ENCODE data around the gene ZFR2. TPM values are rescaled to one million over a fixed set of nuclear protein-coding genes. Genes with fewer than 3 reads are reported as not detected.

ZFR2 gene
- total RNA-seq, 1 donor from 2014 or later = not detected

DNA sequence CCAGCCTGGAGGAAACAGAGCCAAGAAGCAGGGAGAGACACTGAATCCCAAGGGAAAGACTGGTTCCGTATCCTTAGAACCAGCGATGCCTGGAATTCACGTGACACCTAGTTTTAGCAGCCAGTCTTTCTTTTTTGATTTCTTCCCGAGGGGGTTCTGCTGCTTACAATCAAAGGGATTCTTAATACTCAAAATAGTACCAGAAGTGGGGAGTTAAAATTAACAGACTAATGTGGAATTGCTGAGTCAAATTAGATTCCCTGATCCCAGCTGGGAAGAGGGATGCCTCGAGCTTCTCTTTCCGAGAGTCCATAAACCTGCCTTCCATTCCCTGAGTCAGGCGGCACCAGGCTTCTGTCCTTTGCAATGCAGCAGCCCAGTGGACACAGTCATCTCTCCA is 77.9 kb downstream of the ZFR2 start:
- Mint-ChIP-seq H3K27ac (ENCODE audit: unreplicated experiment) (no peak overlapping the region), H3K4me3 (ENCODE audit: unreplicated experiment) (no peak overlapping the region), H3K36me3 (ENCODE audit: unreplicated experiment) (no peaks in the 10 kb centered on the region), H3K4me1 (ENCODE audit: unreplicated experiment) (no peaks in the 10 kb centered on the region), H3K9me3 (ENCODE audit: unreplicated experiment) (peaks cover 7% of the 10 kb centered on the region), H3K27me3 (ENCODE audit: unreplicated experiment) (peaks cover 33% of the 10 kb centered on the region)
- DNase-seq (ENCODE audit: extremely low spot score, unreplicated experiment) = no peak
- TF ChIP-seq, protein P1, sequence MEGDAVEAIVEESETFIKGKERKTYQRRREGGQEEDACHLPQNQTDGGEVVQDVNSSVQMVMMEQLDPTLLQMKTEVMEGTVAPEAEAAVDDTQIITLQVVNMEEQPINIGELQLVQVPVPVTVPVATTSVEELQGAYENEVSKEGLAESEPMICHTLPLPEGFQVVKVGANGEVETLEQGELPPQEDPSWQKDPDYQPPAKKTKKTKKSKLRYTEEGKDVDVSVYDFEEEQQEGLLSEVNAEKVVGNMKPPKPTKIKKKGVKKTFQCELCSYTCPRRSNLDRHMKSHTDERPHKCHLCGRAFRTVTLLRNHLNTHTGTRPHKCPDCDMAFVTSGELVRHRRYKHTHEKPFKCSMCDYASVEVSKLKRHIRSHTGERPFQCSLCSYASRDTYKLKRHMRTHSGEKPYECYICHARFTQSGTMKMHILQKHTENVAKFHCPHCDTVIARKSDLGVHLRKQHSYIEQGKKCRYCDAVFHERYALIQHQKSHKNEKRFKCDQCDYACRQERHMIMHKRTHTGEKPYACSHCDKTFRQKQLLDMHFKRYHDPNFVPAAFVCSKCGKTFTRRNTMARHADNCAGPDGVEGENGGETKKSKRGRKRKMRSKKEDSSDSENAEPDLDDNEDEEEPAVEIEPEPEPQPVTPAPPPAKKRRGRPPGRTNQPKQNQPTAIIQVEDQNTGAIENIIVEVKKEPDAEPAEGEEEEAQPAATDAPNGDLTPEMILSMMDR (IDR thresholded peaks at IDR 0.05) = no peak

DNA sequence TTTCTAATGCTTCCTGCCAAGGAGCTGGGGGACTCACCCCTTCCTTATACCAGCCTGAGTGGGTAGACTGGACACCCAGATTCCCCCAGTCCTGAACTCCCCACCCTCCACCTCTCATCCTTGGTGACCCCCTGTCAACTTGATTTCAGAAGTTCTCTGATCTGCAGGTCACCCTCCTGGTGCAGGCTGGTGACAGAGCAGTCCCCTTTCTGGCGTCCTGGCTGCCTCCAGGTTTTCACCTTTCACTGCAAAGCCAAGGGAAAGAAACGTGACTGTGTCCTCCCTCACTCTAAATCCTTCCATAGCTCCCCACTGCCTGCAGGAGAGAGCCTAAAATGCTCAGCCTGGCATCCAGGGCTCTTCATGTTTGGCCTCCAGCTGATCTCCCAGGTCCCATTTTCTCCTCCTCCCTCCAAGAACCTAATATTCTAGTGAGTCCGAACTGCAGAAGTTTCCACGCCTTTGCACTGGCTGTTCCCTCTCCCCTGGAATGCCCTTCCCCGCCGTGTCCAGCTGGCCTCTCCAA is 78.6 kb downstream of the ZFR2 start:
- H3K27ac Mint-ChIP-seq (ENCODE audit: unreplicated experiment) = no peak overlapping the region
- no peak overlapping the region for H3K4me3 Mint-ChIP-seq (ENCODE audit: unreplicated experiment)
- peaks cover 7% of the 10 kb centered on the region for H3K9me3 Mint-ChIP-seq (ENCODE audit: unreplicated experiment)
- peaks cover 36% of the 10 kb centered on the region for H3K27me3 Mint-ChIP-seq (ENCODE audit: unreplicated experiment)
- TF ChIP-seq, protein P1 (IDR thresholded peaks at IDR 0.05) = no peak
- no peaks in the 10 kb centered on the region for H3K4me1 Mint-ChIP-seq (ENCODE audit: unreplicated experiment)
- H3K36me3 Mint-ChIP-seq (ENCODE audit: unreplicated experiment) = no peaks in the 10 kb centered on the region
- no peak for DNase-seq (ENCODE audit: extremely low spot score, unreplicated experiment)

DNA sequence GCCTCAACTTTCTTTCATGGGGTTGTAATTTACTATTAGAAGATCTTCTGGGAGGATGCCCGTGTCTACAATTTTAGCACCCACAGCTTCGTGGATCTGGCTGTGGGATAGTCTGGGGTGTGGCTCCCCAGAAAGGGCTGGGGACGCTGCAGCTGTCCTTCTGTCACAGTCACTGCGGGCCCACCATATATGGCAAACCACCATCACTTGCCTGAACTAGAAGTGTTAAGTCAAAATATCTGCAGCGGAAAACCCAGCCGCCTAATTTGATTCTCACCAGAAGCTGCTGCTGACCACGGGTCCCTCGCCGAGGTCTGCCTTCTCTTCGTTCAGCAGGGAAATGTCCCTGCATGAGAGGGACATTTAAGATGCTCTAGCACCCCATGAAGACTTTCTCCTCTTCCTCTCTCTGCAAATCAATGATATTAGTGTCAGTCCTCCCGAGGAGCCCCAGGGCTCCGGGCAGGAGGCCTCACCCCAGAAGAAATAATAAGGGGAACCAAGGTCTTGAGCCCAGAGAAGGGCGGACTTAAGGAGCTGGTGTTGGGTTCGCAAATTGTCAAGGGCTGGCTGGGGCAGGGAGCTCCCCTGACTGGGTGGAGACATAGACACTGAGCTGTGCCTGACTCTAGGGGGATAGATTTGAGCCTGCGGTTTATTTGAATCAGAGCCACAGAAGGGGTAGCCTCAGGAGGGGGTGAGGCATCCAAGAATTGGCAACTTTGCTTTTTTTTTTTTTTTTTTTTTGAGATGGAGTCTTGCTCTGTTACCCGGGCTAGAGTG is 79.7 kb downstream of the ZFR2 start:
- Mint-ChIP-seq H3K4me3 (ENCODE audit: unreplicated experiment) (no peak overlapping the region), H3K36me3 (ENCODE audit: unreplicated experiment) (no peaks in the 10 kb centered on the region), H3K4me1 (ENCODE audit: unreplicated experiment) (peaks cover 6% of the 10 kb centered on the region), H3K27me3 (ENCODE audit: unreplicated experiment) (peaks cover 44% of the 10 kb centered on the region), H3K27ac (ENCODE audit: unreplicated experiment) (no peak overlapping the region), H3K9me3 (ENCODE audit: unreplicated experiment) (peaks cover 7% of the 10 kb centered on the region)
- DNase-seq (ENCODE audit: extremely low spot score, unreplicated experiment) = no peak
- TF ChIP-seq, protein P1 (IDR thresholded peaks at IDR 0.05) = no peak

DNA sequence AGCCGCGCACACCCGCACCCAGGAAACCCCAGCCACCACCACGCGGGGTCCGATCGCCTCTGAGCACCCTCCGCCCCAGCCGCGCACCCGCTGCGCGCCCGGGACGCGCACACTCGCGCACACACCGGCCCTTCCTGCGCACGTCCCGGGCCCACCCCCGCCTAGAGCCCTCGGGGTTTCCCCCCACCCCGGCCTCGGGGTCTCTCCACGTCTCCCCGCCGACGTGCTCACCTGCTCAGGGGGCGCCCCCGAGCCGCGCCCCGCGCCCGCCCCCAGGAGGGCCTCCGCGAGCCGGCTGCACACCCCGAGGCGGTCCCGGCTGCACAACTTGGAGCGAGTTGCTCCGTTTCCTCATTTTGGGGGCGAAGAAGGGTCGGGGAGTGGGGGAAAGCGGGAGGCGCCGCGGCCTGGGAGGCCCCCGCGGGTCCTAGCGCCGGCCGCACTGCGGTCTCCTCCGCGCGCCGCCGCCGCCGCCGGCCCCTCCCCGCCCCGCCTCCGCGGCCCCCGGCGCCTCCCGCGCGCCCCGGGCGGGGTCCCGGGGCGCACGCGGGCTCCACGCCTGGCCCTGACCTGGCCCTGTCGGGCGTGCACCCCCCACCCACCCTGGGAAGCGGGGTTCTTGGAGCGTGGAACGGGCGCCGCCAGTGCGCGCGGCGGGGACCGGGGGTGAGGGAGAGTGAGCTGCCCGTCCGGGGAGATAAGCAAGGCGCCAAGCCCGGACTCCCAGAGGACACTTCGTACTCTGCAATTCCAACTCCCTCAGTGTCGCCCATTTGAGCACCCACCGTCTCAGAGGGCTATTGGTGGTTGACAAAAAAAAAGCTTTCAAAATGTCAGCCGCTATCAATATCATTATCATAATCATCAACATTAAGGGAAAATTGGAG is 82.7 kb downstream of the ZFR2 start, which contains the start of gene MATK:
TSS of gene MATK (minus strand) at position 444 of the 887 bp plus-strand sequence. CDS start 1,246 bp downstream, outside the sequence.
- H3K36me3 Mint-ChIP-seq (ENCODE audit: unreplicated experiment) = no peaks in the 10 kb centered on the region
- H3K4me3 Mint-ChIP-seq (ENCODE audit: unreplicated experiment) = peak within 1 kb of the TSS; percentile 32
- H3K4me1 Mint-ChIP-seq (ENCODE audit: unreplicated experiment) = peaks cover 6% of the 10 kb centered on the region
- TF ChIP-seq, protein P1 (IDR thresholded peaks at IDR 0.05) = no peak
- no peak within 1 kb of the TSS for H3K27ac Mint-ChIP-seq (ENCODE audit: unreplicated experiment)
- DNase-seq (ENCODE audit: extremely low spot score, unreplicated experiment) = no peak
- H3K9me3 Mint-ChIP-seq (ENCODE audit: unreplicated experiment) = peaks cover 18% of the 10 kb centered on the region
- H3K27me3 Mint-ChIP-seq (ENCODE audit: unreplicated experiment) = peaks cover 40% of the 10 kb centered on the region

All from osteocyte (in vitro differentiated cells).